ENCODE measurements around the gene KLHL15.

GRCh38 chrX:24020306-24020876, 6.6 kb downstream of the KLHL15 start:
- no peak for TF ChIP-seq POLR2A (IDR thresholded peaks at IDR 0.05)
- no peak for TF ChIP-seq CTCF (IDR thresholded peaks at IDR 0.05)

All from Peyer's patch (tissue), 4 donors.